ENCODE data around the gene DDX5.

The DDX5 gene

DNA sequence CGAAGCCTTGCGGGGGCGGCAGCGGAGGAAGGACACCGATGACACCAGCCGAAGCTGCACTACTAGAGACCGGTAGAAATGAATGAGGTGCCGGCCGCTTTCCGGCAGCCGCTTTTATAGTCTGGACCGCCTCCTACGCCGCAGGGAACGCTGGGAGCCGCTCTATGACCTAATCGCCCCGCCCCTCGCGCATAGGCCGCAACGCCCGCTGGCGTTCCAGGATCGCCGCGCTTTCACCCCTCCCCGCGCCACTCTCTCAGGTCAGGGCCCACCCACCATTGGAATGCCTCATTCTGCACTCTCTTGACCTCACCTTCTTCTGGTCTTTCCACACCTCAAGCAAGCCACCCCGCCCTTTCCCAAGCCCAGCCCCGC lies at the start of gene DDX5:
Gene DDX5, minus strand, starts transcription at position 89 of the 375 bp plus-strand sequence. CDS start 170 bp downstream, outside the sequence.
- DNase-seq (ENCODE audit: low spot score) = peak; percentile 90

GRCh38 chr17:64555281-64555680 lies 49.2 kb upstream of the DDX5 start:
- no peak for DNase-seq (ENCODE audit: low spot score)

- no peak for DNase-seq (ENCODE audit: low spot score)
These were observed 48.0 kb upstream of the DDX5 start for GRCh38 chr17:64554028-64554637.

- no peak for DNase-seq (ENCODE audit: low spot score)
These were observed 45.4 kb upstream of the DDX5 start for GRCh38 chr17:64551461-64551860.

GRCh38 chr17:64547319-64547718 lies 41.2 kb upstream of the DDX5 start:
- peak; percentile 41 for DNase-seq (ENCODE audit: low spot score)

- no peak for DNase-seq (ENCODE audit: low spot score)
These were observed 40.6 kb upstream of the DDX5 start for GRCh38 chr17:64546716-64547115.

- DNase-seq (ENCODE audit: low spot score) = no peak
These were observed 38.7 kb upstream of the DDX5 start for GRCh38 chr17:64544742-64545141.

- DNase-seq (ENCODE audit: low spot score) = no peak
These were observed 34.2 kb upstream of the DDX5 start for GRCh38 chr17:64540118-64540776.

- DNase-seq (ENCODE audit: low spot score) = no peak
These were observed 32.5 kb upstream of the DDX5 start for GRCh38 chr17:64538508-64539130.

DNA sequence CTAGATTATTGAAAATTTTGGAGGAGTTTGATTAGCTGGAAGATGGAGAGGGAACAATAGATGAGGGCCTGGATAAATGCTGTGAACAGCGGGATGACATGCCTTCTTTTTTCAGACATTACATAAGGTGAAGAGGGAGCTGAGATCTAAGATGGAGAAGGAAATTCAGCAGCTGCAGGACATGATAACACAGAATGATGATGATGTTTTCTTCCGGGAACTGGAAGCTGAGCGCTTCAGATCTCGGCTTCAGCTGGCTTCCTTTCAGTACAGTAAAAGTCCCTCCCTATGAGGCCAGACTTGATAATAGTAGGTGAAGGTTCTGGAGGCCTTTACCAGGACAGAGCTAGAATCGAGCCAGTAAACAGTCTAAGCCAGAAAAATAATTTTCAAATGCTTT lies 31.4 kb upstream of the DDX5 start:
- no peak for DNase-seq (ENCODE audit: low spot score)

GRCh38 chr17:64536913-64537312 lies 30.8 kb upstream of the DDX5 start:
- no peak for DNase-seq (ENCODE audit: low spot score)

- no peak for DNase-seq (ENCODE audit: low spot score)
These were observed 29.3 kb upstream of the DDX5 start for GRCh38 chr17:64535357-64535756.

DNA sequence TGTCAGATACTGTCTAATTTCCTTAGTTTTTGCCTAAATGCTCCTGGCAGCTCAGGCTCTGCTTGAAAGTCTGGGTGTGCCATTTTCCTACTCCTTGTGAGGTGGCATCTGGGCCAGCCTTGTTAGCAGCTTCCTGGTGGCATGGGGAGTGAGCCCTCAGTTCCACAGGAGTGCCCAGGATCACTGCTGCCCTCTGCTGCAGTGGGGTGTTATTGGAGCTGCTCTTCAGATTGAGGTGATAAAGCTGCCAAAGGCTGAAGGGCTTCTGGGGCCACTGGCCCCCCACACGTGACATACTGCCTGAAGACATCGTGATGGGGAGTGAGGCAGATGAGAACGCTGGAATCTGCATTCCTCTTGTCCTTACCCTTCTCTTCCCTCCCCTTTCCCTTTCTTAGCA lies 28.1 kb upstream of the DDX5 start:
- DNase-seq (ENCODE audit: low spot score) = no peak

- no peak for DNase-seq (ENCODE audit: low spot score)
These were observed 27.7 kb upstream of the DDX5 start for GRCh38 chr17:64533784-64534183.

DNA sequence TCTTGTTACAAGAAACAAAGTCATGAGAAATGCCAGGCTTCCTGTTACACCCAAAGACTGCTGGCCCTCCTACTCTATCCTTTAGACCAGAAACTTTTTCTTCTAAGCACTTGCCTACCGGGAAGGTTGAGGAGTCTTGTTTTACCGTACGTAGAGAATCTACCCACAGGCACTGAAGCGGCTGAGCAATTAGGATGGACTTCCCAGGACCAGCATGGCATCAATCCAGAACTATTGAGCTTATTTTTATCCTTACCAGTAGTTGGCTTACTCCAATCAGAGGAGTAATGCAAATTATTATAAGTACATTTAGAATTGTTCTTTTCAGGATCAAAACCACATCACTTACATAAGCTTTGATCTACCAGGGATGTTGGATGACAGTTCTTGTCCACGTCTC lies 26.3 kb upstream of the DDX5 start:
- DNase-seq (ENCODE audit: low spot score) = no peak

- DNase-seq (ENCODE audit: low spot score) = no peak
These were observed 25.9 kb upstream of the DDX5 start for GRCh38 chr17:64531955-64532371.

DNA sequence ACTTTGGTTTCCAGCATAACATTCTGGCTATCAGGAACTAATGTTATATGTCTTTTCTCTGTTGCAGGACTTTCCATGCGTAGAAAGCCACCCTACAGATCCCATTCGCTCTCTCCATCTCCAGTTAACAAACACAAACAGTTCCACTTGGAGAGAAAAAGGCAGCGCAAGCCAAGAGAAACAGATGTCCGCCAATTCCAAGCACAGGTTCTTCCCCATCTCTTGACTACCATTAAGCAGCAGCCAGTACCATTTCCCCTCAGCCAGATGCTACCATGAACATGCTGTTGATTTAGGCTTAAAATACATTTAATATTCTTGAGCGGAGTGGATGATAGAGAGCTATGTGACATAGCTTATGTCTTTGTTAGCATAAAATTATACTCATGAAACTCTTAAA lies 23.1 kb upstream of the DDX5 start:
- no peak for DNase-seq (ENCODE audit: low spot score)

GRCh38 chr17:64527914-64528313 lies 21.8 kb upstream of the DDX5 start:
- DNase-seq (ENCODE audit: low spot score) = no peak

- no peak for DNase-seq (ENCODE audit: low spot score)
These were observed 14.3 kb upstream of the DDX5 start for GRCh38 chr17:64520359-64520758.

GRCh38 chr17:64519601-64520000 lies 13.5 kb upstream of the DDX5 start:
- DNase-seq (ENCODE audit: low spot score) = no peak

DNA sequence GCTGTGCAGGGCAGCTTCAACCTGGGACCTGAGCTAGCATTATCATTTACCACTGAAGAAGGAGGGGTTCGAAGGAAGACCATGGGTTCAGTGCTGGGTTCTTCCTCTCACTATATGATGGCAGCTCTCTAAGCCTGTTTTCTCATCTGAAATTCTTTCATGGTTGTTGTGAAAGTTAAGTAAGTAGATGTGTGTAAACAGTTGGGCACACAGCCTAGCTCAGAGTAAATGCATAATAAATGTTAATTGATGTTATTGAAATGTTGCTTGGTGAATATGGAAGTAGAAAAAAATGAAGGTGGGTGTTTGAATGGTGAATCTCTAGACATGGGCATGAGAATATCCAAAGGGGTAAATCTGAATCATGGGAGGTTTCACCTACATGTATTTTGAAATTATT lies 9.7 kb upstream of the DDX5 start:
- DNase-seq (ENCODE audit: low spot score) = no peak

DNA sequence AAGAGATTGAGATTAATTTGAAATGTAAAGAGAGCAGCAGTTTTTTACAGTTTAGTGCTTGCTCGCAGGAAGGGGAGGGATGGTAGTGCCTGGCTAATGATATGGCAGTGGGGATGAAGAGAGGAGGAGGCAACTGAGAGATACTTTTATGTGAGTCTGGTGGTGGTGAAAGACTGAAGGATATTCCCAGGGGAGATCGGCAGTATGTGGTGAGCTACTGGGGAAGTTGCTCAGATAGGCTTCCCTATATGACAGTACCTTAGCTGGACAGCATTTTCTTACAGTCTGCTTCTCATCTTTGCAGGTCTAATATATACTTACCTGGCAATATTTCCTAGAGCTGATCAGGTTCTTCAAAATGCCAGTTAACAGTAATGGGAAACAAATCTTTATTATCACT lies 9.3 kb upstream of the DDX5 start:
- no peak for DNase-seq (ENCODE audit: low spot score)

- DNase-seq (ENCODE audit: low spot score) = no peak
These were observed 3.1 kb upstream of the DDX5 start for GRCh38 chr17:64509179-64509578.

DNA sequence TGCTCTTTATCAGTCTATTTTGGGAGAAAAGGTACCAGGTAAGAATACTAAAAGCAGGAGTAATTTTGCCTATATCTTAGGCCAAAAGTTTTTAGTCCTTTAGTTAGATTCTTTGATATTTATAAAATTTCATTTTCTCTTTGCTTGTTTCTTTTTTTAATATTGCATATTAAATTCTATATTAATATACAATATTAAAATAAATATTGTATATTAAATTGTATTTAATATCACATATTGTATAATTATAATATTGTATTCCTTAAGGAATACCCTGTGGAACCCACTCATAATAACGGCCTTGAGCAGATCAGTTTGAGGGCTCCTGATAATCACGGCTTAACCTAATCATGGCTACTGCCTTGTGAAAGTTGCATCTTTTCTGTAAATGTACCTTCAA lies 2.6 kb upstream of the DDX5 start:
- DNase-seq (ENCODE audit: low spot score) = no peak

Data from iPS-NIHi11 (cell line).